IPS-NIHi11 (cell line): ENCODE results near the gene FCGBP.
A peak's percentile ranks its signal among the peaks of the same experiment; 100 is the strongest.
"Not testable (repeated sequence)": the region's sequence is repeated elsewhere in the genome, so short reads cannot be mapped to it uniquely, and the experiment has no call there.

Experiments used
- DNase-seq: peaks from one replicate; pipeline ENCODE4 v3.0.0; 2012; ENCODE audit warnings: mixed read lengths, low spot score

The FCGBP gene

GRCh38 chr19:39934584-39935363 is at the start of gene FCGBP:
TSS of gene FCGBP (minus strand) at chr19:39934634.
- no peak for DNase-seq

- no peak for DNase-seq
Observed at GRCh38 chr19:39983695-39984300, 49.4 kb upstream of the FCGBP start.

- DNase-seq = no peak
Observed at GRCh38 chr19:39982883-39983282, 48.4 kb upstream of the FCGBP start.

GRCh38 chr19:39974377-39975155 is 40.1 kb upstream of the FCGBP start:
- DNase-seq = no peak

- peak; percentile 35 for DNase-seq
Observed at GRCh38 chr19:39971380-39972035, 37.1 kb upstream of the FCGBP start.

- DNase-seq = peak; percentile 98
Observed at GRCh38 chr19:39970675-39971379, 36.4 kb upstream of the FCGBP start, which contains the start of gene PSMC4. TSS of gene PSMC4 (plus strand) at chr19:39971165. CDS start at chr19:39971203, 38 bp downstream.

GRCh38 chr19:39970425-39970674 is 35.9 kb upstream of the FCGBP start:
- peak; percentile 36 for DNase-seq

- DNase-seq = no peak
Observed at GRCh38 chr19:39969681-39970424, 35.4 kb upstream of the FCGBP start.

- DNase-seq = no peak
Observed at GRCh38 chr19:39969266-39969665, 34.8 kb upstream of the FCGBP start.

- DNase-seq = no peak
Observed at GRCh38 chr19:39968789-39969188, 34.4 kb upstream of the FCGBP start.

GRCh38 chr19:39967561-39967960 is 33.1 kb upstream of the FCGBP start:
- no peak for DNase-seq

- no peak for DNase-seq
Observed at GRCh38 chr19:39966617-39967016, 32.2 kb upstream of the FCGBP start.

- DNase-seq = no peak
Observed at GRCh38 chr19:39963898-39964297, 29.5 kb upstream of the FCGBP start.

GRCh38 chr19:39959407-39959806 is 25.0 kb upstream of the FCGBP start:
- DNase-seq = not testable (repeated sequence)

- DNase-seq = not testable (repeated sequence)
Observed at GRCh38 chr19:39958942-39959341, 24.5 kb upstream of the FCGBP start.

GRCh38 chr19:39957886-39958285 is 23.5 kb upstream of the FCGBP start:
- not testable (repeated sequence) for DNase-seq

GRCh38 chr19:39953915-39954314 is 19.5 kb upstream of the FCGBP start:
- no peak for DNase-seq

GRCh38 chr19:39951686-39952085 is 17.3 kb upstream of the FCGBP start:
- no peak for DNase-seq

GRCh38 chr19:39951065-39951650 is 16.7 kb upstream of the FCGBP start:
- DNase-seq = no peak

- no peak for DNase-seq
Observed at GRCh38 chr19:39949026-39949747, 14.8 kb upstream of the FCGBP start.
